GM12878 (cell line): ENCODE results near the gene CRYBA2. TPM values are rescaled to one million over a fixed set of nuclear protein-coding genes. Genes with fewer than 3 reads are reported as not detected.

Experiments
- ATAC-seq: fragments of 200-7000 bp; cut with Tn5 transposase; 3 replicates; pipeline ENCODE4 v1.9.1; 2020; ENCODE audit warnings: mild to moderate bottlenecking, moderate library complexity
- BruUV-seq: library from RNA; stranded (reverse); fragments of 400-500 nt; replicated peaks from 2 replicates; lab custom pipeline; 2021; lab: Mats Ljungman, UMichigan
- CTCF ChIA-PET: fragments of 300-600 bp; sonication (Branson Sonifier 250); formaldehyde crosslinking; extraction: SDS; loops from one replicate; lab custom pipeline; 2021; ENCODE audit warnings: inconsistent platforms; lab: Yijun Ruan, JAX
- POLR2A ChIA-PET: fragments of 350-600 bp; formaldehyde crosslinking; extraction: SDS; loops from one replicate; lab custom pipeline; 2021; ENCODE audit warnings: inconsistent platforms; lab: Charles Lee
- RAD21 ChIA-PET: fragments of 300-600 bp; sonication (Branson Sonifier 250); formaldehyde crosslinking; loops from one replicate; lab custom pipeline; 2023; ENCODE audit warnings: antibody characterized with exemption; ENCODE audit not compliant: unreplicated experiment; lab: Charles Lee
- SMC1A ChIA-PET: fragments of 300-600 bp; sonication (Branson Sonifier 250); formaldehyde crosslinking; loops from one replicate; lab custom pipeline; 2023; ENCODE audit not compliant: unreplicated experiment, uncharacterized antibody; lab: Charles Lee
- DNase-seq: peaks from one replicate; pipeline ENCODE4 v3.0.0-alpha.2; 2011; ENCODE audit warnings: low read depth, low spot score
- FAIRE-seq: peaks from 3 replicates; lab custom pipeline; 2011; peaks lifted over from hg19 to GRCh38; lab: Jason Lieb, UNC
- H2AFZ ChIP-seq: 2 replicates; pipeline ENCODE4 v1.6.0; 2011; ENCODE audit warnings: low read depth, low read length, control low read depth; ENCODE audit not compliant: control insufficient read depth
- H3K27ac ChIP-seq: 2 replicates; pipeline ENCODE4 v1.5.1; 2011; ENCODE audit warnings: control low read depth; ENCODE audit not compliant: control insufficient read depth, insufficient read depth
- H3K27me3 ChIP-seq, 2 experiments: replicated peaks in 1 of 2; 2 replicates each; pipeline versions ENCODE4 v1.6.0 to v1.6.1; 2011; ENCODE audit warnings: low read length in 1 of 2; ENCODE audit not compliant: control insufficient read depth in 2 of 2, insufficient read depth in 2 of 2
- H3K36me3 ChIP-seq, 2 experiments: 2 replicates each; pipeline ENCODE4 v1.5.1; 2011; ENCODE audit warnings: low read length in 1 of 2; ENCODE audit not compliant: control insufficient read depth in 2 of 2, insufficient read depth in 2 of 2
- H3K4me1 ChIP-seq: 2 replicates; pipeline ENCODE4 v1.6.1; 2011; ENCODE audit warnings: mild to moderate bottlenecking, low read length, moderate library complexity, mixed read lengths; ENCODE audit not compliant: control insufficient read depth, insufficient read depth
- H3K4me2 ChIP-seq: 2 replicates; pipeline ENCODE4 v1.6.0; 2011; ENCODE audit warnings: control low read depth; ENCODE audit not compliant: control insufficient read depth, insufficient read depth
- H3K4me3 ChIP-seq: fragments of 200-600 bp; sonication (generic); 2 replicates; pipeline ENCODE4 v1.5.1; 2016
- H3K79me2 ChIP-seq: 2 replicates; pipeline ENCODE4 v1.6.0; 2011; ENCODE audit warnings: low read length; ENCODE audit not compliant: control insufficient read depth, insufficient read depth
- H3K9ac ChIP-seq: 2 replicates; pipeline ENCODE4 v1.8.0; 2011; ENCODE audit warnings: low read length, control low read depth, mixed read lengths; ENCODE audit not compliant: control insufficient read depth, insufficient read depth
- H3K9me3 ChIP-seq: replicated peaks from 3 replicates; pipeline ENCODE4 v1.5.1; 2011; ENCODE audit warnings: mild to moderate bottlenecking, low read length; ENCODE audit not compliant: control insufficient read depth, insufficient read depth
- H4K20me1 ChIP-seq: 2 replicates; pipeline ENCODE4 v1.6.0; 2011; ENCODE audit not compliant: control insufficient read depth, insufficient read depth
- CEBPZ ChIP-seq: fragments of 150-350 bp; IDR thresholded peaks from 2 replicates; pipeline ENCODE4 v1.6.1; 2016; ENCODE audit warnings: low read depth, low read length
- CHD2 ChIP-seq: IDR thresholded peaks from 2 replicates; pipeline ENCODE4 v1.6.1; 2011; ENCODE audit warnings: low read depth, low read length, improper control_type of control experiment, borderline replicate concordance
- CREB1 ChIP-seq: IDR thresholded peaks from 2 replicates; pipeline ENCODE4 v1.6.1; 2012; ENCODE audit warnings: low read depth, mild to moderate bottlenecking, inconsistent platforms
- ESRRA ChIP-seq: IDR thresholded peaks from 2 replicates; pipeline ENCODE4 v1.6.1; 2012; ENCODE audit warnings: mild to moderate bottlenecking, low read length, improper control_type of control experiment
- IKZF1 ChIP-seq: fragments of 450-650 bp; conservative IDR thresholded peaks from 2 replicates; pipeline ENCODE4 v1.6.1; 2017; ENCODE audit warnings: antibody characterized with exemption, mild to moderate bottlenecking
- IRF5 ChIP-seq: fragments of 450-650 bp; IDR thresholded peaks from 2 replicates; pipeline ENCODE4 v1.6.1; 2017; ENCODE audit warnings: borderline replicate concordance
- MXI1 ChIP-seq: fragments of 150-350 bp; IDR thresholded peaks from 2 replicates; pipeline ENCODE4 v1.6.1; 2011; ENCODE audit warnings: low read depth, mild to moderate bottlenecking, inconsistent platforms, low read length, improper control_type of control experiment
- PAX5 ChIP-seq: IDR thresholded peaks from 2 replicates; pipeline ENCODE4 v1.6.1; 2011; ENCODE audit warnings: low read depth, low read length, borderline replicate concordance
- RELA ChIP-seq: fragments of 450-650 bp; IDR thresholded peaks from 2 replicates; pipeline ENCODE4 v1.8.0; 2014; ENCODE audit warnings: borderline replicate concordance; ENCODE audit not compliant: partially characterized antibody
- RELB ChIP-seq: fragments of 450-650 bp; IDR thresholded peaks from 2 replicates; pipeline ENCODE4 v1.6.1; 2017; ENCODE audit warnings: low read depth, mild to moderate bottlenecking, moderate library complexity
- RUNX3 ChIP-seq: IDR thresholded peaks from 2 replicates; pipeline ENCODE4 v1.6.1; 2012; ENCODE audit warnings: low read length, inconsistent platforms
- SMC3 ChIP-seq: IDR thresholded peaks from 2 replicates; pipeline ENCODE4 v1.6.1; 2011; ENCODE audit warnings: low read length, improper control_type of control experiment, borderline replicate concordance
- SRF ChIP-seq, 2 experiments: IDR thresholded peaks; 2 replicates each; pipeline ENCODE4 v1.6.1; 2011; ENCODE audit warnings: low read depth in 2 of 2, low read length in 2 of 2, mild to moderate bottlenecking in 1 of 2, moderate library complexity in 1 of 2
- SUZ12 ChIP-seq: fragments of 200-600 bp; sonication (generic); IDR thresholded peaks from one replicate; pipeline ENCODE4 v1.6.1; 2018; ENCODE audit warnings: antibody characterized with exemption, mild to moderate bottlenecking; ENCODE audit not compliant: unreplicated experiment
- TCF12 ChIP-seq: IDR thresholded peaks from 2 replicates; pipeline ENCODE4 v1.6.1; 2011; ENCODE audit warnings: low read depth, mild to moderate bottlenecking, low read length
- TCF3 ChIP-seq: IDR thresholded peaks from 2 replicates; pipeline ENCODE4 v1.6.1; 2012; ENCODE audit warnings: low read depth, mild to moderate bottlenecking, low read length, borderline replicate concordance; ENCODE audit not compliant: insufficient read depth
- WGBS: methylation state at CpG from one replicate; pipeline ENCODE4 v1.1.6; 2016; ENCODE audit warnings: low lambda C conversion rate; ENCODE audit not compliant: insufficient replicate concordance, insufficient coverage; ENCODE audit errors: missing lambda C conversion rate; 5-methylcytosine and 5-hydroxymethylcytosine counted together
- in situ Hi-C: fragments of 300-500 bp; cut with MboI; formaldehyde crosslinking; loops from 9 replicates; pipeline ENCODE4 v1.14.3; 2018; ENCODE audit warnings: mixed read lengths
- intact Hi-C: fragments of 100-400 bp; cut with micrococcal nuclease; formaldehyde crosslinking; loops from one replicate; pipeline ENCODE4 v1.14.2; 2022; ENCODE audit not compliant: unreplicated experiment
- polyA plus RNA-seq, 11 experiments: library from polyadenylated mRNA; depleted of rRNA in 4 of 11; unstranded in 6 of 11; stranded (reverse) in 5 of 11; fragments of >200 nt; fragmentation: Nextera tagmentation in 4 of 11; fragmentation: Illumina TruSeq in 1 of 11; extraction: Ambion mirVana in 4 of 11; extraction: Trizol in 1 of 11; gene quantifications; 1 replicate in 1 of 11; 2 replicates in 10 of 11; pipeline versions ENCODE4 v1.2.1 to v1.2.3, GENCODE V29; 2011 to 2016; ENCODE audit warnings: inconsistent platforms in 2 of 11, missing spikeins in 2 of 11, low read depth in 1 of 11
- total RNA-seq, 4 experiments: library from RNA; depleted of rRNA in 3 of 4; stranded (reverse); fragments of >200 nt in 3 of 4; fragmentation: Illumina TruSeq in 1 of 4; extraction: Trizol in 1 of 4; gene quantifications; 2 replicates each; pipeline versions ENCODE4 v1.2.1 to v1.2.3, GENCODE V29; 2013 to 2021

CRYBA2 gene
- total and polyA plus RNA-seq, 10 of the 15 experiments (the other 5 are each of a cell fraction or from before 2014, with no cell fraction given) = not detected

- TF ChIP-seq IRF5 (no peak), CEBPZ (no peak), MXI1 (no peak)
Measured at GRCh38 chr2:219001577-219002394, 8.6 kb upstream of the CRYBA2 start (continued).

GRCh38 chr2:219001100-219001576 lies 7.9 kb upstream of the CRYBA2 start:
- H2AFZ ChIP-seq = no peak overlapping the region
- H3K27ac ChIP-seq = no peak overlapping the region
- H3K4me3 ChIP-seq = no peak overlapping the region
- in situ Hi-C loops (no loop called here), intact Hi-C loops (no loop called here)
- POLR2A ChIA-PET = no interaction called here
- no peak overlapping the region for H3K9ac ChIP-seq
- no TSS peak for BruUV-seq
- no peaks in the 10 kb centered on the region for H3K9me3 ChIP-seq
- no peaks in the 10 kb centered on the region for H4K20me1 ChIP-seq
- peaks cover 9 to 19% of the 10 kb centered on the region in 2 experiments for H3K27me3 ChIP-seq
- no peak overlapping the region for H3K4me2 ChIP-seq
- WGBS = 4% methylated on average over 17 of the region's 26 CpGs
- DNase-seq = no peak
- TF ChIP-seq ESRRA (no peak), TCF3 (no peak), RELA (no peak), TCF12 (no peak), SMC3 (no peak), SRF (IDR thresholded peaks at IDR 0.05; ENCODE audit: low read depth in 2 of 2, low read length in 2 of 2) (no peak), CREB1 (no peak), RUNX3 (no peak), RELB (no peak), SUZ12 (no peak), IKZF1 (no peak), PAX5 (no peak), CHD2 (no peak)
- 0 out of 3 replicates have a peak, but pooled peaks have one; percentile 14 for ATAC-seq
- no peaks in the 10 kb centered on the region for H3K36me3 ChIP-seq
- CTCF ChIA-PET = interaction anchor here (1.1 kb wide), 2 partner anchors 10 to 124 kb away, joined by 3 to 4 read pairs; no protein-coding TSS in a partner anchor
- no peaks in the 10 kb centered on the region for H3K79me2 ChIP-seq
- RAD21 ChIA-PET = interaction anchor here (0.6 to 1.0 kb wide), 2 partner anchors 117 to 125 kb away, joined by 3 read pairs; no protein-coding TSS in a partner anchor
- no peaks in the 10 kb centered on the region for H3K4me1 ChIP-seq
- SMC1A ChIA-PET = no interaction called here
- no peak for FAIRE-seq
